Measurements from ENCODE around the gene LIPC. TPM values are rescaled to one million over a fixed set of nuclear protein-coding genes. Genes with fewer than 3 reads are reported as not detected.

The LIPC gene
- total RNA-seq, 2 experiments from 2014 or later = 0.61 to 1.2 TPM

DNA sequence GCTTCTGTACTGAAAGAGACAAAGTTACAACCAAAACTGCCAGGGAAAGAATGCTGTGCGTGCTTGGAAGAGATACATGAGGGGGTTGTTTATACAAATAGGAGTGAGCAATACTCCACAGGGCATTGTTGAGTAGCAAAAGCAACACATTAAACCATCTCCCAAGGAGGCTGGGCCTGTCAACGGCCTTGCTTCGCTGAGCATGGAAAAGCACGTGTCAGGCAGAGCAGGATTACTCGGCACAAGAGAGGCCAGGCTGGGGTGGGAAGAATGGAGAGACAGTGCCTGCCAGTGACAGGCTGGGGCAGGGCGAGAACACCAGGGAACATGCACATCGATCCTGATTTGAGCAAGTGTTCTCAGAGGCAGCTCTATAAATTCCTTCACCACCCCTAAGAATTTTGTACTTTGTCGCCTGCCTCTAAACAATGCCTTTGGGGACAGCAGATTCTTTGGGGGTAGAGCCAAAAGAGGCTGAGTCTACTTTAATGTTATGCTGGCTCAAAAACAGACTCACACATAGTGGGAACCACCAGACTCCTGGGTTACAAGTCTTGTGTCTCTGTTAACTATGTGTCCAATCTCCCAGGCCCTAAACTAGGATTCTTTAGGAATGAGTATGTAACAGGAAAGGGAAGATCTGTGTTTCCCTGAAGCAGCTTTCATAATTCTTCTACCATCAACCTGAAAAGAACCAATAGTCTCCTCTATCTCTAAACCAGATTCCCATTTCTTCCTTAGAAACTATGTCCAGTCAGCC, 67.2 kb downstream of the LIPC start:
- ATAC-seq (ENCODE audit: poor library complexity) (no peak), DNase-seq (peak in 1 of 14 experiments; percentile 6)
- peaks cover 19% of the 10 kb centered on the region for H3K4me1 ChIP-seq (ENCODE audit: insufficient read depth, low read length)
- Mint-ChIP-seq H3K27me3 (no peaks in the 10 kb centered on the region), H3K27ac (no peak overlapping the region), H3K36me3 (ENCODE audit: low read depth) (no peaks in the 10 kb centered on the region), H3K9me3 (no peaks in the 10 kb centered on the region), H3K4me1 (ENCODE audit: low read depth) (peaks cover 17% of the 10 kb centered on the region), H3K4me3 (no peak overlapping the region)
- H3K9me3 ChIP-seq (ENCODE audit: control insufficient read depth in 1 of 2, insufficient read depth in 1 of 2, low read length in 2 of 2) = no peaks in the 10 kb centered on the region
- H3K27ac ChIP-seq (ENCODE audit: low read depth in 1 of 2, low read length in 2 of 2) = no peak overlapping the region
- TF ChIP-seq, protein P1, sequence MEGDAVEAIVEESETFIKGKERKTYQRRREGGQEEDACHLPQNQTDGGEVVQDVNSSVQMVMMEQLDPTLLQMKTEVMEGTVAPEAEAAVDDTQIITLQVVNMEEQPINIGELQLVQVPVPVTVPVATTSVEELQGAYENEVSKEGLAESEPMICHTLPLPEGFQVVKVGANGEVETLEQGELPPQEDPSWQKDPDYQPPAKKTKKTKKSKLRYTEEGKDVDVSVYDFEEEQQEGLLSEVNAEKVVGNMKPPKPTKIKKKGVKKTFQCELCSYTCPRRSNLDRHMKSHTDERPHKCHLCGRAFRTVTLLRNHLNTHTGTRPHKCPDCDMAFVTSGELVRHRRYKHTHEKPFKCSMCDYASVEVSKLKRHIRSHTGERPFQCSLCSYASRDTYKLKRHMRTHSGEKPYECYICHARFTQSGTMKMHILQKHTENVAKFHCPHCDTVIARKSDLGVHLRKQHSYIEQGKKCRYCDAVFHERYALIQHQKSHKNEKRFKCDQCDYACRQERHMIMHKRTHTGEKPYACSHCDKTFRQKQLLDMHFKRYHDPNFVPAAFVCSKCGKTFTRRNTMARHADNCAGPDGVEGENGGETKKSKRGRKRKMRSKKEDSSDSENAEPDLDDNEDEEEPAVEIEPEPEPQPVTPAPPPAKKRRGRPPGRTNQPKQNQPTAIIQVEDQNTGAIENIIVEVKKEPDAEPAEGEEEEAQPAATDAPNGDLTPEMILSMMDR (IDR thresholded peaks at IDR 0.05) = no peak
- intact Hi-C loops (cut with DNase I, micrococcal nuclease) = no loop called here
- CTCF ChIA-PET = no interaction called here
- POLR2A ChIA-PET = no interaction called here
- H3K27me3 ChIP-seq (ENCODE audit: control insufficient read depth in 1 of 2, insufficient read depth in 2 of 2, low read length in 2 of 2) = no peaks in the 10 kb centered on the region
- H3K36me3 ChIP-seq (ENCODE audit: insufficient read depth, low read length) = no peaks in the 10 kb centered on the region
- no peak overlapping the region for H3K4me3 ChIP-seq (ENCODE audit: low read length)

DNA sequence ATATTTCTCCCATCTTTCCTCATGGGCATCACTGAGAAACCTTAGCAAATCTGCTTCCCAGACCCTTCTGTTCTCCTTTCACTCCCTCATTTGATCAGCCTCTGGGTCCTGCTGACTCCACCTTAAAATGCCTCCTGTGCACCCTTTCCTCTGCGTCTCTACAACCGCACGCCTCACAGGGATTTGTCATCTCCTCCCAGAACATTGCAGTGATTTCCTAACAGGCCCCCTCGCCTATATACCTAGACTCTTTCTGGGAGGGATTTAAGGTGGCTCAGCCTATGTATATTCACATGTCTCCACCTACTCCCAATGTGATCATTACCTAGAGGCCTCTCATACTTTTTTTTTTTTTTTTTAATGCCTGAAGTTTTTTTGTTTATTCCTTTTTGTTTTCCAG, 69.2 kb downstream of the LIPC start:
- H3K4me3 ChIP-seq (ENCODE audit: low read length) = no peak overlapping the region
- Mint-ChIP-seq H3K4me1 (ENCODE audit: low read depth) (peaks cover 27% of the 10 kb centered on the region), H3K4me3 (no peak overlapping the region), H3K9me3 (no peaks in the 10 kb centered on the region), H3K27ac (no peak overlapping the region), H3K36me3 (ENCODE audit: low read depth) (no peaks in the 10 kb centered on the region), H3K27me3 (no peaks in the 10 kb centered on the region)
- no peak for DNase-seq
- intact Hi-C loops (cut with DNase I, micrococcal nuclease) = no loop called here
- POLR2A ChIA-PET = no interaction called here
- no peaks in the 10 kb centered on the region for H3K36me3 ChIP-seq (ENCODE audit: insufficient read depth, low read length)
- TF ChIP-seq, protein P1 (IDR thresholded peaks at IDR 0.05) = no peak
- no peak for ATAC-seq (ENCODE audit: poor library complexity)
- no peaks in the 10 kb centered on the region for H3K27me3 ChIP-seq (ENCODE audit: control insufficient read depth in 1 of 2, insufficient read depth in 2 of 2, low read length in 2 of 2)
- H3K27ac ChIP-seq (ENCODE audit: low read depth in 1 of 2, low read length in 2 of 2) = no peak overlapping the region
- H3K9me3 ChIP-seq (ENCODE audit: control insufficient read depth in 1 of 2, insufficient read depth in 1 of 2, low read length in 2 of 2) = peaks cover 0 to 3% of the 10 kb centered on the region in 2 experiments
- CTCF ChIA-PET = no interaction called here
- peaks cover 18% of the 10 kb centered on the region for H3K4me1 ChIP-seq (ENCODE audit: insufficient read depth, low read length)

DNA sequence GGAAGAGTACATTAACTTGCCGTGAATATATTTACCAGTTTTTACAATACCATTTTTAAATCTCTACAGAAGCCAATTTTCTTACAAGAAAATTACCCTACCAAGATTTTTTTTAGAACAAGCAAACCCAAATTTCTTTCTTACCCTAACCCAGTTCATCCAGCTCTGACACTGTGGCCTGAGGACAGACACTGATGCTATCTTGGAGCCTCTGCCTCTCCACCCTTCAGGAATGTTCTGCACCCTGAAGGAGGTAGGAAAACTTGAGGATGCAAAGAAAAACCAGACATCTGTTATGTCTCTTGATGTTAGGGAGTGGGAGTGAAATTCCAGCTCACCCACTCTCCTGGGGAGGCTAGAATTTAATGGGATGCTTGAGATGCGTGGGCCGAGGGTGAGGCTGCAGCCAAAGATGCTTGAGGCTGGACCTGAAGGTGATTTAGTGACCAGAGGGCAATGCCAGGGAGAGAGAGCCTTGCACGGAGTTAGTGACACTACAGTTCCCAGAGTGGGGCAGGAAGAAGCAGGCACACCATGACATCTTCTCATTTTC, 69.9 kb downstream of the LIPC start:
- ChIA-PET CTCF (no interaction called here), POLR2A (no interaction called here)
- no peak overlapping the region for H3K4me3 Mint-ChIP-seq
- no peaks in the 10 kb centered on the region for H3K9me3 Mint-ChIP-seq
- no peaks in the 10 kb centered on the region for H3K36me3 Mint-ChIP-seq (ENCODE audit: low read depth)
- no peak overlapping the region for H3K4me3 ChIP-seq (ENCODE audit: low read length)
- peaks cover 30% of the 10 kb centered on the region for H3K4me1 Mint-ChIP-seq (ENCODE audit: low read depth)
- H3K27me3 Mint-ChIP-seq = no peaks in the 10 kb centered on the region
- peaks cover 20% of the 10 kb centered on the region for H3K4me1 ChIP-seq (ENCODE audit: insufficient read depth, low read length)
- TF ChIP-seq, protein P1 (IDR thresholded peaks at IDR 0.05) = no peak
- H3K36me3 ChIP-seq (ENCODE audit: insufficient read depth, low read length) = no peaks in the 10 kb centered on the region
- no peaks in the 10 kb centered on the region for H3K27me3 ChIP-seq (ENCODE audit: control insufficient read depth in 1 of 2, insufficient read depth in 2 of 2, low read length in 2 of 2)
- ATAC-seq (ENCODE audit: poor library complexity) (no peak), DNase-seq (no peak)
- H3K27ac ChIP-seq (ENCODE audit: low read depth in 1 of 2, low read length in 2 of 2) = no peak overlapping the region
- no peak overlapping the region for H3K27ac Mint-ChIP-seq
- H3K9me3 ChIP-seq (ENCODE audit: control insufficient read depth in 1 of 2, insufficient read depth in 1 of 2, low read length in 2 of 2) = peaks cover 0 to 3% of the 10 kb centered on the region in 2 experiments
- intact Hi-C loops (cut with DNase I, micrococcal nuclease) = no loop called here
